ENCODE results near the gene EIPR1.

EIPR1 gene

GRCh38 chr2:3267869-3268704 is 109.5 kb downstream of the EIPR1 start:
- DNase-seq (ENCODE audit: low read depth) = no peak

GRCh38 chr2:3266925-3267867 is 110.4 kb downstream of the EIPR1 start:
- no peak for DNase-seq (ENCODE audit: low read depth)

DNA sequence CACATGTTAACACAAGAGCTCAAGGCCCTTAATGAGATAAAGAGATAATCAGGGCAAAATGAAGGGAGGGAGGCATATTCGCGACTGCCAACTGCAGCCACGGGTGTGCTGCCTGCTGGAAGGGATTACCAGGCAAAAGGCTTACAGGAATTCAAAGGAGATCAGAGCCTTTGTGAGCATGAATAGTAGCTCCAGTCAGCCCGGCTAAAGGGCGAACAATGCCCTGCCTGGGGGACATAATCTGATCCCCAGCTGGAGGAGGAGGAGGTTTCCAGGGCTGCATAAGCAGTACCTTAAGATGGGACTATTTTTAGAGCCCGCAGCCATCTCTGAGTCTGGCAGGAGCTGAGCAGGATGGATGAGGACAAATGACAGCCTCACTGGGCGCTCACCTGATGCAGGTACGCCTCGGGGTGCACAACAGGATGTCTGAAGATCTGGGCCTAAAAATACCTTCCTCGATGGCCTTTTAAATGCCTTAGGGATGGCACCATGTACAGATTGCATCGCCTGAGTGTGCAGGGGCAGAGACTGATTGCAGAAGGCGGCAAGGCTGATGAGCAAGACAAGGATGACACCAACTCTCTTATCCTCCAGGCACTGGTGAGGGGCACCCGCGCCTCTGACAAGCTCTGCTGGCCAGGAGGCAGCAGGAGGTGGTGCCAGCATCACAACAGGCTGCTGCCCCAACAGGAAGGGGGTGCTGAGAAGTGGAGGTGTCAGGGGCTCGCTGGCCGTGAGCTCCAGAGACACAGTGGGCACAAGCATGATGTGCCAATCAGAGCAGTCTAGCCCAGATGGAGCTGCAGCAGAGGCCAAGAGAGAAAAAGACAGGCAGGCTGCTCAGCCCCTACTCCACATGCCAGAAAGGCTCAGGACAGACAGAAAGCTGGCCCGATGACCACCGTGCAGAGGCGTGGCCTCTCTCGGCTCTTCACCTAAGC is 111.4 kb downstream of the EIPR1 start:
- no peak for DNase-seq (ENCODE audit: low read depth)

- DNase-seq (ENCODE audit: low read depth) = no peak
These were observed 112.1 kb downstream of the EIPR1 start for GRCh38 chr2:3265471-3265870.

GRCh38 chr2:3264010-3264744 is 113.4 kb downstream of the EIPR1 start:
- DNase-seq (ENCODE audit: low read depth) = no peak

DNA sequence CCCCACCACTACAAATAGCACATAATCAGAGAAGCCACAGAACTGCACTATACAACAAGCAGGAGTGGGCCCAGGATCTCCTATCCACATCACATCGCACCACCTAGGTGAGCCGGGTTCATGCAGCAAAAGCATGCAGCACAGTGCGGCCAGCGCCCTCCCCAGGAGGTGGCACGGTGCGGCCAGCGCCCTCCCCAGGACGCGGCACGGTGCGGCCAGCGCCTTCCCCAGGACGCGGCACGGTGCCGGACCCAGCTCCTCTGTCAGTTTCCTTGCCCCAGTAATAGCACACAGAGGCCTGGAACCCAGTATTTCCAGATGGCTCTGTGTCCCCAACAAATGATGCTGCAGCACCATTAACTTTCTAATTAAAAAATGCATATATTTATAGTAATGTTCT is 114.1 kb downstream of the EIPR1 start:
- DNase-seq (ENCODE audit: low read depth) = no peak

DNA sequence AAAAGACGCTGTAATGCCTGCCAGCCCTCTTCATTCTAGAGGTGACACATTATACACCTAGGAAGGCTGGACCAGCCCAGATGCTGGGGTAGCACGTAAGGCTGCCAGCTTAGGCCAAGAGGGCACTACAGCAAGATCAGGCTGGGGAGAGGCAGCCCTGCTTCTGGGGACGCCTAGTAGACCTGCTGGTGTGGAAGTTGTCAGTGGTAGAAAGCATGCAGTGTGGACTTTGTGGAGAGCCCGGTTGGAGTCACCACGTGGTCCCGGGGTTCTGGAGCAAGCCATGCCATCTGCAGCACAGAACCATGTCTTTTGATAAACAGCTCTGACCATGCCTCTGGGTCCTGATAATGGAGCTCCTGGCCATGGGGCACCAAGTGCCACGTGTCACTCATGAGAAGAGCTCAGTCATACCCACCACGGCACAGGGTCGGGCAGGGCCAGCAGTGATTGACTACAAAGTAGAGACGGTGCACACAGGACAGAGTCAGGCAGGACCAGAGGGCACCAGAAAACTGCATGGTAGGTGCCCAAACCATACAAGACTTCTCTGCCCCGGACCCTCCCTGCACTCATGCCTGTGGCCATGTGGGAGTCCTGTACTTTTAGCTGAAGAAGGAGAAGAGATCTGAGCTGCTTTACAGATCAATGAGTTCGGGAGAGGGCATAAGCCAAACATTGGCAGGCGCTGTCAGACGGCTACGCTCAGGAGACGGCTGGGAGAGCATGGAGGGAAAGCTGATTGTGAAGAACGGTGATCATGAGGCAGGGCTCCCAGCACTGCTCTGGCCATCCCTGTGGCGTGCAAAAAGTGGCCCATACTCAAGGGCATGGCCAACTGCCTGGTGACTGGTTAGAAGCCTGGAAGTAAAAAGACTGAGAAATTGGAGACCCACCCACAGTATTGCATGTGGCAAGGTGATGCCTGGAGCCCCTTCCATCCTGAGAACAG is 114.9 kb downstream of the EIPR1 start:
- DNase-seq (ENCODE audit: low read depth) = no peak

DNA sequence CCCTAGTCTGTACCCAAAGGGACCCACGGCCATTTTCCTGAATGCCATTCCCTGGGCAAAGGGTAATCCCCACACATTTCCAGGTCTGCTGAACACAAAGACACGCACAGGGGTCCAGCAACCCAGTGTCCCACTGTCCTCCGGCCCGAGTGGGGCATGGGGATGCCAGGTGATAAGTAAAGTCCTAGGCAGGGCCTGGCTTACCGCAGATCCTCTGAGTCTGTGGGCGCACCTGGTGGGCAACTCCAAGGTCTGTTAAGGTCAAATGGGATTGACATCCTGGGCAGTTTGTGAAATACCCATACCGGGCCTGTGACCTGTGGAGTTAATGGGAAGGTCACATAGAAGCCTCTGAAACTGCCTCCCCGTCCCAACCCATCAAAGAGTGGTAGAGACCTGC is 116.1 kb downstream of the EIPR1 start:
- no peak for DNase-seq (ENCODE audit: low read depth)

DNA sequence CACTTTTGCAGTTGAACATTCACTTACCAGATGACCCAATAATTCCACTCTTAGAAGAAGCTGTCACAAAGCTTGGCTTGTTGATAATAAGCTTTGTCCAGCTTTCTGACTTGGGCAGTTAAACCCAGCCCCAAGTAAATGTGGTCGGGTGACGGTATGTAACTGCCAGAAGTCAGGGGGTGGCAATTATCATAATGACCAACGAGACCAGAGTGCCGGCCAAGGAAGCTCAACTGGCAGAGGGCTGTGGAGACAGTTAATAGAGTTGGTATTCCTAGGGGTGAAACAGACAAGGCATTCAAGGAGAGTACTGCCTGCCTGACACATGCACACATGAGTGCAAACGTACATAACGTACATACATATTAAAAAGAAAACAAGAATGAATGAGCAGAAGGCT is 116.7 kb downstream of the EIPR1 start:
- DNase-seq (ENCODE audit: low read depth) = no peak

DNA sequence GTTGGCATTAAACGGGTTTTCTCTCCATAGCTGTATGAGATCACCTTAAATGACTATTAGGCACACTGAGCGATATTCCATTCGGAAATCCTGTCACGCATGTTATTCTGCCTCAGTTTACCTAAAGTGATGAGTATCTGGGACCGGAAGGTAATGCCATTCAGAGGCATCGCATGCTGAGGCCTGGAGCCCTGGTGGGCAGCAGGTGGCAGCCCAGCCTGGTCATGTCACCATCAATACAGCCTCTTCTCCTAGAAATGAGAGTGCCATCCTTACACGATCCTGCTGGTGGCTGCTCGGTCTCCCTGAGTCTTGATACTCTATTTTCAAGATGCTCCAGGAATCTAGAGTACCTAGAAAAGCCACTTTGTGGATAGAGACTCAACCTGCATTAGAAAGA is 119.8 kb downstream of the EIPR1 start:
- DNase-seq (ENCODE audit: low read depth) = no peak

- DNase-seq (ENCODE audit: low read depth) = no peak
These were observed 120.5 kb downstream of the EIPR1 start for GRCh38 chr2:3257166-3257565.

- no peak for DNase-seq (ENCODE audit: low read depth)
These were observed 121.0 kb downstream of the EIPR1 start for GRCh38 chr2:3256605-3257004.

DNA sequence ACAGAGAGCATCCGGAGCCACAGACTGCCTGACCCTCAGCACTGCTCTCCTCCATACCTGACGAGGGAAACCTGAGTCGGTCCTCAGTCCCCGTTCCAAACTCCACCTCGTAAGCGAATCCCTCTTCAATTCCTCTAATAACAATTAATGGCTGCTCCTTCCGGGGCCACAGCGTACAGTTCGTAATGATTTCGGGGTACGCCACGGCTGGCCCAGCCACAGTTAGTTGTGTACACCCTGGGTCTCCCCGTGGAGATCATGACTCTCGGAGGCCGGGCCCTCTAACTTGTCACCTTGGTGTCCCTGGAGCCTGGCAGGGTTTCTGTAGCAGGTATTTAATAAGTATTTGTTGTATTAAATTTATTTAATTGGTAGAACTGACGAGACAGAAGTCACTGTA is 121.5 kb downstream of the EIPR1 start:
- no peak for DNase-seq (ENCODE audit: low read depth)

DNA sequence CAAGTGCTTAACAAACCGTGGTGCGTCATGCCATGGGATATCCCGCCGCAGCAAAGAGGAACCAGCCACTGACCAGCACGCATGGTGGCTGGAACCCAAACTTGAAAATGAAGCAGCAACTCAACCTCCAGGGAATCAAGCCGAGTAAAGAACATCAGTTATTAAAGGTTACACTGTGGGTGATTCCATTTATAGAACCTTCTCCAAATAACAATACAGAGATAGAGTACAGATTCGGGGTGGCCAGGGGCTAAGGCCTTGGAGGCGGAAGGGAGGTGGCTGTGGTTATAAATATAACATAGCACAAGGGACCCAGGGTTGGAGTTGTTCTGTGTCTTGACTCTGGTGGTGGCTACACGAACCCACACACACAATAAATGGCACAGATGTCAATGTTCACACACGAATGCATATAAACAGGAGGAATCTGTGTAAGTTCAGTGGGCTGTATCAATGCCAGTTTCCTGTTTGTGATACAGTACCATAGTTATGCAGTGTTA is 123.1 kb downstream of the EIPR1 start:
- no peak for DNase-seq (ENCODE audit: low read depth)

DNA sequence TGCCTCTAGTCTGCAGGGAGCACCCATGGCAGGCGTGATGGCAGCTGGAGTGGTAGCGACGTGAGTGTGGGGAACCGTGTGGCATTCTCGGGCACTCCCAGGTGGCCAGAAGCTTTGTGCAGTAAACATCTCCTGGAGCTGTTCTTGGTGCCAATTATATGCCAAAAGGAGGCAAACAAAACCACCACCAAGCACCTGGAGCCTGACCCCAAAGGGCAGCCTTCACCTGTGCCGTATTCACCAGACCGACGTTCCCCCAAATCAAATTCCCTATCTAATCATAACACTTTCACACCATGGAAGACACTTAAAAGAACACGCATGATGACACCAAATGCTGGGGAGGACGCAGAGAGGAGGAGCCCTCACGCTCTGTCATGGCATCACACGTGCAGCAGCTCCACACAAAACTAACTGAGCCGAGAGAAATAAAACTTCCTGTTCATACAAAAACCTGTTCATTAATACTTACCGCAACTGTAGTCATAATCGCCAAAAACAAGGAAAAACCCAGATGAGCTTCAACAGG is 123.6 kb downstream of the EIPR1 start:
- DNase-seq (ENCODE audit: low read depth) = no peak

DNA sequence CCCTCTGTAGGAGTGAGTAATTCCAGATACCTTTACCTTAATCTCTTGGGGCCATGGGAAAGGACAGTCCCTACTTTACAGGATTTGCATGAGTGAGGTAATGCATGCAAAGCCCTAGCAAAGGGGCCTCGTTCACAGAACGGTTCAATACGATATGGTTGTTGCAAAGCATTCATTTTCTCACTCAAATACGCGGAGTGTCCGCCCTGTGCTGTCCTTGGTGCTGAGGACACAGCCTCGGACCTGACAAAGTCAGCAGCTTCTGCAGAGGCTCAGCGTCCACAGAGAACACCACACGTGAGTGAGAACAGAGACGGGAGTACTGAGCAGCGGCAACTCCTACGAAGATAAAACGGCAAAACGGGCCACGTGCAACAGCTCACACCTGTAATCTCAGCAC is 125.7 kb downstream of the EIPR1 start:
- no peak for DNase-seq (ENCODE audit: low read depth)

DNA sequence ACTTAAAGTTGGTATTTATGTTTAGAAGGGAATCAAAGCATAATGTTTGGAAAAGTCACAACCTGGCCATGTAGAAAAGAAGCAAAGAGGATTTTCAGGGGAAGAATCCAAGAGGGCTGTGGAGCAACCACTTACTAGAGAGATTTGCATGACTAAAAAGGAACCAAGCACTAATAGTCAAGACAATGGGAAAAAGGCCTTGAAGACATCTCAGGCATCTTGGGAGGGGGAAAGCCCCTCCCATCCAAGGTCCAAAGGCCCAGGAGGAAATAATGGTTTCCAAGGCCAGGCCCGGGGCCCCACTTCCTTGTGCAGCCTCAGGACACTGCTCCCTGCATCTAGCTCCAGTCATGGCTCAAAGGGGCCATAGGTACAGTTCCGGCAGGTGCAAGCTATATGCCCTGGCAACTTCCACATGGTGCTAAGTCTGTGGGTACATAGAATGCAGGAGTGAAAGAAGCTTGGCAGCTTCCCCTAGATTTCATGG is 128.1 kb downstream of the EIPR1 start:
- DNase-seq (ENCODE audit: low read depth) = no peak

GRCh38 chr2:3248754-3249475 is 128.7 kb downstream of the EIPR1 start:
- no peak for DNase-seq (ENCODE audit: low read depth)
